Measurements from ENCODE around the gene MYADM.
"Not testable (repeated sequence)": the region's sequence is repeated elsewhere in the genome, so short reads cannot be mapped to it uniquely, and the experiment has no call there.

MYADM gene

DNA sequence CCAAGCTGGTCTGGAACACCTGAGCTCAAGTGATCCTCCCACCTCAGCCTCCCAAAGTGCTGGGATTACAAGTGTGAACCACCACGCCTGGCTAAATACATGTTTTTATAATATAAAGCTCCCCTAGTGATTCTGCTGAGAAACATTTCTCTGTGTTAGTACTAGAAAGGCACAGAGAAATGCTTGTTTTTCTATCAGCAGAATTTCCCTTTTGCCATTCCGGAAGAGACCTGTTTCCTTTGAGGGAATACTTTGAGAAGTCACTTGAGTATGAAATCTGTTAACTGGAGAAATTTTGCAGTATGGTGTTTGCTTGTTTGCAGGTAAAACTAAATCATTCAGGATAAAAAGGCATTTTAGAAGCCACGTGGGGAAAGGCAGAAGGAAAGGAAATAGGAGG, 39.2 kb upstream of the MYADM start:
- H3K4me3 ChIP-seq (ENCODE audit: low read depth, low read length), result no peak overlapping the region
- TF ChIP-seq, protein P1, sequence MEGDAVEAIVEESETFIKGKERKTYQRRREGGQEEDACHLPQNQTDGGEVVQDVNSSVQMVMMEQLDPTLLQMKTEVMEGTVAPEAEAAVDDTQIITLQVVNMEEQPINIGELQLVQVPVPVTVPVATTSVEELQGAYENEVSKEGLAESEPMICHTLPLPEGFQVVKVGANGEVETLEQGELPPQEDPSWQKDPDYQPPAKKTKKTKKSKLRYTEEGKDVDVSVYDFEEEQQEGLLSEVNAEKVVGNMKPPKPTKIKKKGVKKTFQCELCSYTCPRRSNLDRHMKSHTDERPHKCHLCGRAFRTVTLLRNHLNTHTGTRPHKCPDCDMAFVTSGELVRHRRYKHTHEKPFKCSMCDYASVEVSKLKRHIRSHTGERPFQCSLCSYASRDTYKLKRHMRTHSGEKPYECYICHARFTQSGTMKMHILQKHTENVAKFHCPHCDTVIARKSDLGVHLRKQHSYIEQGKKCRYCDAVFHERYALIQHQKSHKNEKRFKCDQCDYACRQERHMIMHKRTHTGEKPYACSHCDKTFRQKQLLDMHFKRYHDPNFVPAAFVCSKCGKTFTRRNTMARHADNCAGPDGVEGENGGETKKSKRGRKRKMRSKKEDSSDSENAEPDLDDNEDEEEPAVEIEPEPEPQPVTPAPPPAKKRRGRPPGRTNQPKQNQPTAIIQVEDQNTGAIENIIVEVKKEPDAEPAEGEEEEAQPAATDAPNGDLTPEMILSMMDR (IDR thresholded peaks at IDR 0.05; ENCODE audit: borderline replicate concordance, insufficient read depth, low read depth, low read length), result no peak

DNA sequence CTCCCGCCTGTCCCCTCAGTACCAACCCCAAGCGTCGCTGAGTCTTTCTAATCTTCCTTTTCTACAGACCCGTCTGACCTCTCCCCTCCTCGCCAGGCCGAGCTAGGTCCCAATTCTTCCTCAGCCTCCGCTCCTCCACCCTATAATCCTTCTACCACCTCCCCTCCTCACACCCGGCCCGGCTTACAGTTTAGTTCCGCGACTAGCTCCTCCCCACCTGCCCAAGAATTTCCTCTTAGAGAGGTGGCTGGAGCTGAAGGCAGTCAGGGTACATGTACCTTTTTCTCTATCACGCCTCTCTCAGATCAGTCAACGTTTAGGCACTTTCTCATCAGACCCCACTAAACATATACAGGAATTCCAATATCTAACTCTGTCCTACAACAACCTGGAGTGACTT, 34.8 kb upstream of the MYADM start:
- H3K4me3 ChIP-seq (ENCODE audit: low read depth, low read length), result not testable (repeated sequence)

DNA sequence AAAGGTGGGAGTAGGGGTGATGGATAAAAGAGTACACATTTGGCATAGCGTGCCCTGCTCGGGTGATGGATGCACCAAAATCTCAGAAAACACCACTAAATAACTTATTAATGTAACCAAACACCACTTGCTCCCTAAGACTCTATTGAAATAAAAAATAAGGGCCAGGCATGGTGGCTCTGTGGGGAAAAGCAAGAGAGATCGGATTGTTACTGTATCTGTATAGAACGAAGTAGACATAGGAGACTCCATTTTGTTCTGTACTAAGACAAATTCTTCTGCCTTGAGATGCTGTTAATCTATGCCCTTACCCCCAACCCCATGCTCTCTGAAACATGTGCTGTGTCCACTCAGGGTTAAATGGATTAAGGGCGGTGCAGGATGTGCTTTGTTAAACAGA, 29.2 kb upstream of the MYADM start:
- not testable (repeated sequence) for H3K4me3 ChIP-seq (ENCODE audit: low read depth, low read length)

DNA sequence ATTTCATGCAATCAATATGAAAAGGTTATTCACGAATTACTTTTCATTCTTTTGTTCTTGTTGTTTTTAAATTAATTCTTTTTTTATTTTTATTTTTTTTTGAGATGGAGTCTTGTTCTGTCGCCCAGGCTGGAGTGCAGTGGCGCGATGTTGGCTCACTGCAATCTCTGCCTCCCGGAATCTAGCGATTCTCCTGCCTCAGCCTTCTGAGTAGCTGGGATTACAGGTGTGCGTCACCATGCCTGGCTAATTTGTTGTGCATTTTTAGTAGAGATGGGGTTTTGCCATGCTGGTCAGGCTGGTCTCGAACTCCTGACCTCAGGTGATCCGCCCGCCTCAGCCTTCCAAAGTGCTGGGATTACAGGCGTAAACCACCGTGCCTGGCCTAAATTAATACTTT, 27.4 kb upstream of the MYADM start:
- H3K4me3 ChIP-seq (ENCODE audit: low read depth, low read length), result not testable (repeated sequence)

DNA sequence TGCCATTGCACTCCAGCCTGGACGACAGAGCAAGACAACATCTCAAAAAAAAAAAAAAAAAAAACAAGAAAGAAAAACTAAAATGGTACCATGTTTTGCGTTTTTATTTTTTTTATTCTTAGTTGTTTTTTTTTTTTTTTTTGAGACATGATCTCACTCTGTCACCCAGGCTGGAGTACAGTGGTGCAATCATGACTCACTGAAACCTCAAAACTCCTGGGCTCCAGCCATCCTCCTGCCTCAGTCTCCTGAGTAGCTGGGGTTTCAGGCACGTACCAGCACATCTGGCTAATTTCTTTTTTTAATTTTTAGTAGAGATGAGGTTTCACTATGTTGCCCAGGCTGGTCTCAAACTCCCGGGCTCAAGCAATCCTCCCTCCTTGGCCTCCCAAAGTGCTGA, 26.8 kb upstream of the MYADM start:
- H3K4me3 ChIP-seq (ENCODE audit: low read depth, low read length), result not testable (repeated sequence)

DNA sequence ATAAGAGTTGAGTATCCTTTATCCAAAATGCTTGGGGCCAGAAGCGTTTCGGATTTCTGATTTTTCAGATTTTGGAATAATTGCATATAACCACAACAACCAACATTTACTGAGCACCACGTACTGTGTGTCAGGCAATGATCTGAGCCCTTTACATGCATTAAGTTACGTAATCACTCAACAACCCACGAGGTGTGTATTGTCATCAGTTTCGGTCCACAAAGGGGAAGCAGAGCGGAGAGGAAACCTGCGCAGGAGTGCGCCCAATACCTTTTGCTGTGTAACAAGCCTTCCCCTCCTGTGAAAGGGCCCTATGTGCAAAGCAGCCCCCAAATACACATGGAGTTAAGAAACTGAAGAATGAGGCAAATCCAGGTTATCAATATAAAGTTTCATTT, 22.8 kb upstream of the MYADM start:
- TF ChIP-seq, protein P1 (IDR thresholded peaks at IDR 0.05; ENCODE audit: borderline replicate concordance, insufficient read depth, low read depth, low read length), result no peak

DNA sequence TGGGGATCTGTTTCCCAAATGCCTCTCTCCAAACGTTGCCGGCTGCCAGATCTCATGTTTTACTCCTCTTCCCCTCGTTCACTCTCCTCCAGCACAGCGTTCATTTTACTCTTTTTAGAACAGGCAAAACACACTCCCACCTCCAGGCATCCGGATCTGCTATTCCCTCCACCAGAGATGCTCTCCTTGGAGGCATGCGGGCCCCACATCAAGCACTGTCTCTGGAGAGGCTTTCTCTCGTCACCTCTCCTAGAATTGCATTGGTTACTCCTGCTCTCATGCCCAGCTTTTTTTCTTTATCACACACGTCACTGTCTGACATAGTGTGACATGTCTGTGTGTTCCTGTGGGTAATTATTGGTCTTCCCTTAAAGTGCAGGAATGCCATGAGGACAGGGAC, 20.1 kb upstream of the MYADM start:
- TF ChIP-seq, protein P1 (IDR thresholded peaks at IDR 0.05; ENCODE audit: borderline replicate concordance, insufficient read depth, low read depth, low read length), result no peak
- H3K4me3 ChIP-seq (ENCODE audit: low read depth, low read length), result no peak overlapping the region

More for the DNA sequence above, 22.8 kb upstream of the MYADM start:
- no peak overlapping the region for H3K4me3 ChIP-seq (ENCODE audit: low read depth, low read length)

DNA sequence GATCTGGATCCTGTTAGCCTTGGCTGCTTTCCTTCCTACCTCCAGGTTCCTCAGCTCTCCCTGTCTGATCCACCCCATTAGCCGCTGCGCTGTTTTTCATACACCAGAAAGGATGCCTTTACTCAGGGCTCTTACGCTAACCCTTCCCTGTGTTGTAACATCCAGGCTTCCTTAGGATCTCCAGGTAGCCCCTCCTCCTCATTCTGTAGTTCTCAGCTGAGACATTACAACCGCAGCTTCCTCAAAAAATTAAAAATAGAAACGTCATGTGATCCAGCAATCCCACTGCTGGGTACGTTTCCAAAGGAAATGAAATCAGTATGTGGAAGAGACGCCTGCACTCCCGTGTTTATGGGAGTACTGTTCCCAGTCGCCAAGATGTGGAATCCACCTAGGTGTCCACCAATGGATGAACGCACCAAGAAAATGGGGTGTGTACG, 18.4 kb upstream of the MYADM start:
- TF ChIP-seq, protein P1 (IDR thresholded peaks at IDR 0.05; ENCODE audit: borderline replicate concordance, insufficient read depth, low read depth, low read length), result no peak
- H3K4me3 ChIP-seq (ENCODE audit: low read depth, low read length), result no peak overlapping the region

DNA sequence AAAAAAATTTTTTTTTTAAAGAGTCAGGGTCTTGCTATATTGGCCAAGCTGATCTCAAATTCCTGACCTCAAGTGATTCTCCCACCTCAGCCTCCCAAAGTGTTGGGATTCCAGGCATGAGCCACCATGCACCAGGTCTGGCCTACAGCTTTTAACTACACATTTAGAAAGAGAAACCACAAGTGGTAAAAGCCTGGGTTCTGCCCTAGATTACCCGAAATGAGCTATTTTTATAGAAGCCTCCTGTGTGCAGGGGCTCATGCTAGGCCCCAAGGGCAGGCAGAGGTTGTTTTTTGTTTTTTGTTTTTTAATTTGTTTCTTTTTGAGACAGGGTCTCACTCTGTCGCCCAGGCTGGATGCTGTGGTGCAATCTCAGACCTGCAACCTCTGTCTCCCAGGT, 14.0 kb upstream of the MYADM start:
- TF ChIP-seq, protein P1 (IDR thresholded peaks at IDR 0.05; ENCODE audit: borderline replicate concordance, insufficient read depth, low read depth, low read length), result no peak
- no peak overlapping the region for H3K4me3 ChIP-seq (ENCODE audit: low read depth, low read length)

All from GM12875 (cell line).